HepG2 (cell line): ENCODE measurements around the gene TRIM72. TPM values are rescaled to one million over a fixed set of nuclear protein-coding genes. Genes with fewer than 3 reads are reported as not detected.
A peak's percentile ranks its signal among the peaks of the same experiment; 100 is the strongest.

Source experiments
- ATAC-seq: fragments of 200-7000 bp; cut with Tn5 transposase; 3 replicates; pipeline ENCODE4 v1.9.1; 2020; ENCODE audit warnings: mild to moderate bottlenecking, moderate library complexity
- BruUV-seq: library from RNA; stranded (reverse); fragments of 400-500 nt; replicated peaks from 2 replicates; lab custom pipeline; 2021; lab: Mats Ljungman, UMichigan
- CTCF ChIA-PET: fragments of 300-600 bp; formaldehyde crosslinking; extraction: SDS; loops from one replicate; lab custom pipeline; 2021; ENCODE audit warnings: low total read pairs, inconsistent platforms, low intra/inter-chr PET ratio; lab: Yijun Ruan, JAX
- POLR2A ChIA-PET: fragments of 350-600 bp; sonication (Branson Sonifier 250); formaldehyde crosslinking; loops from one replicate; lab custom pipeline; 2020; ENCODE audit warnings: antibody characterized with exemption, inconsistent platforms; lab: Yijun Ruan, JAX
- DNase-seq: peaks from one replicate; pipeline ENCODE4 v3.0.0-alpha.2; 2015; ENCODE audit warnings: low spot score
- FAIRE-seq: peaks from 3 replicates; lab custom pipeline; 2011; peaks lifted over from hg19 to GRCh38; lab: Jason Lieb, UNC
- H2AFZ ChIP-seq: one replicate; pipeline ENCODE4 v1.6.1; 2011; ENCODE audit warnings: low read length, inconsistent platforms
- H3K27ac ChIP-seq: fragments of 300-600 bp; 3 replicates; pipeline ENCODE4 v1.8.0; 2011; ENCODE audit warnings: mixed run types, mild to moderate bottlenecking, mixed read lengths, low read length, inconsistent platforms; ENCODE audit not compliant: insufficient read depth; ENCODE audit errors: extremely low read length
- H3K27me3 ChIP-seq, 2 experiments: fragments of 200-600 bp in 1 of 2; 2 replicates in 1 of 2; 3 replicates in 1 of 2; pipeline versions ENCODE4 v1.6.0 to v1.8.0; 2011; ENCODE audit warnings: low read length in 2 of 2, mild to moderate bottlenecking in 2 of 2, moderate library complexity in 2 of 2, inconsistent platforms in 1 of 2; ENCODE audit not compliant: insufficient read depth in 2 of 2, control insufficient read depth in 1 of 2
- H3K36me3 ChIP-seq, 2 experiments: fragments of 200-600 bp in 1 of 2; replicated peaks in 1 of 2; 2 replicates in 1 of 2; 3 replicates in 1 of 2; pipeline versions ENCODE4 v1.5.1 to v1.8.0; 2011; ENCODE audit warnings: low read length in 2 of 2, inconsistent platforms in 1 of 2; ENCODE audit not compliant: insufficient read depth in 2 of 2, control insufficient read depth in 1 of 2
- H3K4me1 ChIP-seq: 2 replicates; pipeline ENCODE4 v1.5.1; 2012; ENCODE audit warnings: low read length, inconsistent platforms; ENCODE audit not compliant: insufficient read depth
- H3K4me2 ChIP-seq: 2 replicates; pipeline ENCODE4 v1.6.0; 2011; ENCODE audit warnings: low read depth, low read length, inconsistent platforms
- H3K4me3 ChIP-seq, 3 experiments: fragments of 200-600 bp in 1 of 3; sonication (generic), shearing (Covaris generic) in 1 of 3; replicated peaks in 1 of 3; 2 replicates each; pipeline ENCODE4 v1.5.1; 2011 to 2016; ENCODE audit warnings: low read length in 3 of 3, inconsistent platforms in 2 of 3, low read depth in 2 of 3, mild to moderate bottlenecking in 2 of 3, control low read depth in 1 of 3, mixed read lengths in 1 of 3; ENCODE audit not compliant: insufficient read depth in 1 of 3
- H3K79me2 ChIP-seq: one replicate; pipeline ENCODE4 v1.6.1; 2011; ENCODE audit warnings: low read length, inconsistent platforms; ENCODE audit not compliant: insufficient read depth
- H3K9ac ChIP-seq: 2 replicates; pipeline ENCODE4 v1.6.0; 2011; ENCODE audit warnings: mild to moderate bottlenecking, low read depth, low read length, inconsistent platforms; ENCODE audit not compliant: insufficient read depth
- H3K9me3 ChIP-seq: 2 replicates; pipeline ENCODE4 v1.5.1; 2012; ENCODE audit warnings: mild to moderate bottlenecking, low read length
- H4K20me1 ChIP-seq: 2 replicates; pipeline ENCODE4 v1.6.0; 2011; ENCODE audit warnings: inconsistent platforms, mild to moderate bottlenecking, low read length, moderate library complexity; ENCODE audit not compliant: insufficient read depth
- AGO2 ChIP-seq: fragments of 200-400 bp; formaldehyde crosslinking; optimal IDR thresholded peaks from 2 replicates; pipeline ENCODE3; 2017; ENCODE audit warnings: mild to moderate bottlenecking, low read depth, low read length, moderate library complexity
- NR2F1 ChIP-seq, 2 experiments: fragments of 450-650 bp in 1 of 2; formaldehyde crosslinking in 1 of 2; IDR thresholded peaks; 2 replicates each; pipeline versions ENCODE4 v1.5.0 to v1.6.1; 2016 to 2020; ENCODE audit warnings: mild to moderate bottlenecking in 1 of 2, missing compliant biosample characterization in 1 of 2, missing genetic modification reagents in 1 of 2, moderate library complexity in 1 of 2
- ZMYM2 ChIP-seq: sonication (generic); formaldehyde crosslinking; IDR thresholded peaks from 2 replicates; pipeline ENCODE4 v1.8.0; 2022; ENCODE audit warnings: mild to moderate bottlenecking, missing genetic modification reagents
- ZNF513 ChIP-seq: sonication (generic); formaldehyde crosslinking; conservative IDR thresholded peaks from 2 replicates; pipeline ENCODE4 v1.5.0; 2020; ENCODE audit warnings: missing genetic modification reagents
- ZNF564 ChIP-seq: sonication (generic); formaldehyde crosslinking; IDR thresholded peaks from 2 replicates; pipeline ENCODE4 v1.8.1; 2023; ENCODE audit warnings: mild to moderate bottlenecking, missing genetic modification reagents
- ZSCAN5A ChIP-seq: sonication (generic); formaldehyde crosslinking; IDR thresholded peaks from 2 replicates; pipeline ENCODE4 v1.8.0; 2022; ENCODE audit warnings: mild to moderate bottlenecking, missing genetic modification reagents, borderline replicate concordance
- WGBS: methylation state at CpG from one replicate; pipeline ENCODE4 v1.1.6; 2017; ENCODE audit warnings: low lambda C conversion rate; 5-methylcytosine and 5-hydroxymethylcytosine counted together
- in situ Hi-C: cut with HindIII; loops from 2 replicates; pipeline ENCODE4 v1.10.0; 2017; ENCODE audit warnings: low pct_unique_long_range_greater_than_20kb; ENCODE audit not compliant: extremely low pct_ligation_motif_present
- intact Hi-C: fragments of 100-400 bp; cut with micrococcal nuclease; formaldehyde crosslinking; loops from one replicate; pipeline ENCODE4 v1.10.0; 2022; ENCODE audit not compliant: unreplicated experiment
- polyA plus RNA-seq, 8 experiments: library from polyadenylated mRNA; depleted of rRNA in 3 of 8; stranded (reverse) in 7 of 8; unstranded in 1 of 8; fragments of >200 nt; fragmentation: Illumina TruSeq in 4 of 8; extraction: Trizol in 4 of 8; gene quantifications; 2 replicates each; pipeline versions ENCODE4 v1.2.1 to v1.2.3, GENCODE V29; 2011 to 2016; ENCODE audit warnings: low read depth in 4 of 8, missing spikeins in 1 of 8, mixed read lengths in 1 of 8; ENCODE audit not compliant: insufficient read depth in 1 of 8
- total RNA-seq, 5 experiments: library from RNA; depleted of rRNA; stranded (reverse); fragments of >200 nt; fragmentation: Illumina TruSeq; extraction: Trizol; gene quantifications; 2 replicates each; pipeline ENCODE4 v1.2.3, GENCODE V29; 2016; ENCODE audit warnings: low read depth in 1 of 5
- TF ChIP-seq, protein P1 (sequence below): IDR thresholded peaks from 2 replicates; pipeline ENCODE4 v1.4.0; 2020; ENCODE audit warnings: mild to moderate bottlenecking, missing genetic modification reagents
- TF ChIP-seq, protein P2 (sequence below): sonication (generic); formaldehyde crosslinking; IDR thresholded peaks from 2 replicates; pipeline ENCODE4 v1.8.1; 2022; ENCODE audit warnings: low read depth, mild to moderate bottlenecking, missing genetic modification reagents
- TF ChIP-seq, protein P3 (sequence below): sonication (generic); formaldehyde crosslinking; IDR thresholded peaks from 2 replicates; pipeline ENCODE4 v1.4.0; 2020; ENCODE audit warnings: missing genetic modification reagents

TRIM72 gene
- total and polyA plus RNA-seq, 2 of the 13 experiments (the other 11 are each of a cell fraction or from before 2014, with no cell fraction given): not detected

GRCh38 chr16:31253642-31254045 lies 39.7 kb downstream of the TRIM72 start:
- H3K79me2 ChIP-seq: no peaks in the 10 kb centered on the region
- no TSS peak for BruUV-seq
- ATAC-seq: peak; percentile 63
- no peak overlapping the region for H3K9ac ChIP-seq
- H3K9me3 ChIP-seq: no peaks in the 10 kb centered on the region
- in situ Hi-C loops: no loop called here
- H3K4me2 ChIP-seq: 0 out of 2 replicates have a peak overlapping the region, but pooled peaks have one; percentile 21
- no peaks in the 10 kb centered on the region for H3K36me3 ChIP-seq
- DNase-seq: peak; percentile 23
- intact Hi-C loops: no loop called here
- no peak overlapping the region for H3K4me3 ChIP-seq
- ChIA-PET POLR2A (no interaction called here), CTCF (no interaction called here)
- no peak overlapping the region for H3K27ac ChIP-seq
- no peaks in the 10 kb centered on the region; a peak in 1 of 5 replicates for H3K27me3 ChIP-seq
- peaks cover 10% of the 10 kb centered on the region for H3K4me1 ChIP-seq
- no peaks in the 10 kb centered on the region for H4K20me1 ChIP-seq
- H2AFZ ChIP-seq: no peak overlapping the region
- 0% methylated on average over 5 of the region's 5 CpGs for whole genome bisulfite sequencing
- no peak for FAIRE-seq
- 0 out of 4 replicates have a peak, but pooled peaks of 1 of the 2 experiments have one; percentile 17 for TF ChIP-seq NR2F1 (CRISPR knock-in tag; IDR thresholded peaks at IDR 0.05)
- TF ChIP-seq ZMYM2 (CRISPR knock-in tag): no peak
- TF ChIP-seq, protein P1, sequence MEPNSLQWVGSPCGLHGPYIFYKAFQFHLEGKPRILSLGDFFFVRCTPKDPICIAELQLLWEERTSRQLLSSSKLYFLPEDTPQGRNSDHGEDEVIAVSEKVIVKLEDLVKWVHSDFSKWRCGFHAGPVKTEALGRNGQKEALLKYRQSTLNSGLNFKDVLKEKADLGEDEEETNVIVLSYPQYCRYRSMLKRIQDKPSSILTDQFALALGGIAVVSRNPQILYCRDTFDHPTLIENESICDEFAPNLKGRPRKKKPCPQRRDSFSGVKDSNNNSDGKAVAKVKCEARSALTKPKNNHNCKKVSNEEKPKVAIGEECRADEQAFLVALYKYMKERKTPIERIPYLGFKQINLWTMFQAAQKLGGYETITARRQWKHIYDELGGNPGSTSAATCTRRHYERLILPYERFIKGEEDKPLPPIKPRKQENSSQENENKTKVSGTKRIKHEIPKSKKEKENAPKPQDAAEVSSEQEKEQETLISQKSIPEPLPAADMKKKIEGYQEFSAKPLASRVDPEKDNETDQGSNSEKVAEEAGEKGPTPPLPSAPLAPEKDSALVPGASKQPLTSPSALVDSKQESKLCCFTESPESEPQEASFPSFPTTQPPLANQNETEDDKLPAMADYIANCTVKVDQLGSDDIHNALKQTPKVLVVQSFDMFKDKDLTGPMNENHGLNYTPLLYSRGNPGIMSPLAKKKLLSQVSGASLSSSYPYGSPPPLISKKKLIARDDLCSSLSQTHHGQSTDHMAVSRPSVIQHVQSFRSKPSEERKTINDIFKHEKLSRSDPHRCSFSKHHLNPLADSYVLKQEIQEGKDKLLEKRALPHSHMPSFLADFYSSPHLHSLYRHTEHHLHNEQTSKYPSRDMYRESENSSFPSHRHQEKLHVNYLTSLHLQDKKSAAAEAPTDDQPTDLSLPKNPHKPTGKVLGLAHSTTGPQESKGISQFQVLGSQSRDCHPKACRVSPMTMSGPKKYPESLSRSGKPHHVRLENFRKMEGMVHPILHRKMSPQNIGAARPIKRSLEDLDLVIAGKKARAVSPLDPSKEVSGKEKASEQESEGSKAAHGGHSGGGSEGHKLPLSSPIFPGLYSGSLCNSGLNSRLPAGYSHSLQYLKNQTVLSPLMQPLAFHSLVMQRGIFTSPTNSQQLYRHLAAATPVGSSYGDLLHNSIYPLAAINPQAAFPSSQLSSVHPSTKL (CRISPR knock-in tag): peak; percentile 41; the same call in 1 of the 2 replicates
- TF ChIP-seq AGO2: no peak
- TF ChIP-seq, protein P2, sequence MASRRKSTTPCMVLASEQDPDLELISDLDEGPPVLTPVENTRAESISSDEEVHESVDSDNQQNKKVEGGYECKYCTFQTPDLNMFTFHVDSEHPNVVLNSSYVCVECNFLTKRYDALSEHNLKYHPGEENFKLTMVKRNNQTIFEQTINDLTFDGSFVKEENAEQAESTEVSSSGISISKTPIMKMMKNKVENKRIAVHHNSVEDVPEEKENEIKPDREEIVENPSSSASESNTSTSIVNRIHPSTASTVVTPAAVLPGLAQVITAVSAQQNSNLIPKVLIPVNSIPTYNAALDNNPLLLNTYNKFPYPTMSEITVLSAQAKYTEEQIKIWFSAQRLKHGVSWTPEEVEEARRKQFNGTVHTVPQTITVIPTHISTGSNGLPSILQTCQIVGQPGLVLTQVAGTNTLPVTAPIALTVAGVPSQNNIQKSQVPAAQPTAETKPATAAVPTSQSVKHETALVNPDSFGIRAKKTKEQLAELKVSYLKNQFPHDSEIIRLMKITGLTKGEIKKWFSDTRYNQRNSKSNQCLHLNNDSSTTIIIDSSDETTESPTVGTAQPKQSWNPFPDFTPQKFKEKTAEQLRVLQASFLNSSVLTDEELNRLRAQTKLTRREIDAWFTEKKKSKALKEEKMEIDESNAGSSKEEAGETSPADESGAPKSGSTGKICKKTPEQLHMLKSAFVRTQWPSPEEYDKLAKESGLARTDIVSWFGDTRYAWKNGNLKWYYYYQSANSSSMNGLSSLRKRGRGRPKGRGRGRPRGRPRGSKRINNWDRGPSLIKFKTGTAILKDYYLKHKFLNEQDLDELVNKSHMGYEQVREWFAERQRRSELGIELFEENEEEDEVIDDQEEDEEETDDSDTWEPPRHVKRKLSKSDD (CRISPR knock-in tag): no peak
- TF ChIP-seq ZSCAN5A (CRISPR knock-in tag): no peak
- TF ChIP-seq ZNF513 (CRISPR knock-in tag): no peak
- no peak for TF ChIP-seq ZNF564 (CRISPR knock-in tag)
- TF ChIP-seq, protein P3, sequence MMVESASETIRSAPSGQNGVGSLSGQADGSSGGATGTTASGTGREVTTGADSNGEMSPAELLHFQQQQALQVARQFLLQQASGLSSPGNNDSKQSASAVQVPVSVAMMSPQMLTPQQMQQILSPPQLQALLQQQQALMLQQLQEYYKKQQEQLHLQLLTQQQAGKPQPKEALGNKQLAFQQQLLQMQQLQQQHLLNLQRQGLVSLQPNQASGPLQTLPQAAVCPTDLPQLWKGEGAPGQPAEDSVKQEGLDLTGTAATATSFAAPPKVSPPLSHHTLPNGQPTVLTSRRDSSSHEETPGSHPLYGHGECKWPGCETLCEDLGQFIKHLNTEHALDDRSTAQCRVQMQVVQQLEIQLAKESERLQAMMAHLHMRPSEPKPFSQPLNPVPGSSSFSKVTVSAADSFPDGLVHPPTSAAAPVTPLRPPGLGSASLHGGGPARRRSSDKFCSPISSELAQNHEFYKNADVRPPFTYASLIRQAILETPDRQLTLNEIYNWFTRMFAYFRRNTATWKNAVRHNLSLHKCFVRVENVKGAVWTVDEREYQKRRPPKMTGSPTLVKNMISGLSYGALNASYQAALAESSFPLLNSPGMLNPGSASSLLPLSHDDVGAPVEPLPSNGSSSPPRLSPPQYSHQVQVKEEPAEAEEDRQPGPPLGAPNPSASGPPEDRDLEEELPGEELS (CRISPR knock-in tag): no peak
